ENCODE data around the gene KREMEN1. TPM values are rescaled to one million over a fixed set of nuclear protein-coding genes. Genes with fewer than 3 reads are reported as not detected.

The KREMEN1 gene
- polyA plus RNA-seq, 1 of the 3 experiments (the other 2 are of a cell fraction): 10.0 TPM

DNA sequence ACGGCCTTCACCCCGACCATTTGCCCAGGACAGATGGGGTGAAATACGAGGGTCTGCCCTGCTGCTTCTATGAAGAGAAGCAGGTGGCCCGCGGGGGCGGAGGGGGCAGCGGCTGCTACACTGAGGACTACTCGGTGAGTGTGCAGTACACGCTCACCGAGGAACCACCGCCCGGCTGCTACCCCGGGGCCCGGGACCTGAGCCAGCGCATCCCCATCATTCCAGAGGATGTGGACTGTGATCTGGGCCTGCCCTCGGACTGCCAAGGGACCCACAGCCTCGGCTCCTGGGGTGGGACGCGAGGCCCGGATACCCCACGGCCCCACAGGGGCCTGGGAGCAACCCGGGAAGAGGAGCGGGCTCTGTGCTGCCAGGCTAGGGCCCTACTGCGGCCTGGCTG is 22.4 kb upstream of the KREMEN1 start:
- Histone ChIP-seq H3K27ac (ENCODE audit: low read depth in 2 of 2, low read length in 1 of 2) (no peak overlapping the region), H3K9me3 (no peaks in the 10 kb centered on the region), H3K9me2 (no peaks in the 10 kb centered on the region), H3K4me1 (ENCODE audit: control insufficient read depth in 1 of 2, insufficient read depth in 2 of 2, low read depth in 1 of 2, low read length in 1 of 2) (peaks cover 0 to 2% of the 10 kb centered on the region in 2 experiments; a peak in 1 of 4 replicates), H4K20me1 (ENCODE audit: insufficient read depth) (no peaks in the 10 kb centered on the region), H3K9ac (no peak overlapping the region), H2AFZ (ENCODE audit: low read depth) (no peak overlapping the region), H3K4me2 (no peak overlapping the region), H3F3A (replicated peaks; ENCODE audit: insufficient read depth) (peaks cover 2% of the 10 kb centered on the region), H3K36me3 (replicated peaks in 1 of 2; ENCODE audit: control insufficient read depth in 1 of 2, insufficient read depth in 2 of 2, low read length in 1 of 2) (peaks cover 14 to 41% of the 10 kb centered on the region in 2 experiments), H3K4me3 (ENCODE audit: low read depth in 2 of 2, low read length in 1 of 2) (no peak overlapping the region), H3K79me2 (ENCODE audit: insufficient read depth) (no peaks in the 10 kb centered on the region), H3K27me3 (ENCODE audit: insufficient read depth) (no peaks in the 10 kb centered on the region)
- TF ChIP-seq, protein P1, sequence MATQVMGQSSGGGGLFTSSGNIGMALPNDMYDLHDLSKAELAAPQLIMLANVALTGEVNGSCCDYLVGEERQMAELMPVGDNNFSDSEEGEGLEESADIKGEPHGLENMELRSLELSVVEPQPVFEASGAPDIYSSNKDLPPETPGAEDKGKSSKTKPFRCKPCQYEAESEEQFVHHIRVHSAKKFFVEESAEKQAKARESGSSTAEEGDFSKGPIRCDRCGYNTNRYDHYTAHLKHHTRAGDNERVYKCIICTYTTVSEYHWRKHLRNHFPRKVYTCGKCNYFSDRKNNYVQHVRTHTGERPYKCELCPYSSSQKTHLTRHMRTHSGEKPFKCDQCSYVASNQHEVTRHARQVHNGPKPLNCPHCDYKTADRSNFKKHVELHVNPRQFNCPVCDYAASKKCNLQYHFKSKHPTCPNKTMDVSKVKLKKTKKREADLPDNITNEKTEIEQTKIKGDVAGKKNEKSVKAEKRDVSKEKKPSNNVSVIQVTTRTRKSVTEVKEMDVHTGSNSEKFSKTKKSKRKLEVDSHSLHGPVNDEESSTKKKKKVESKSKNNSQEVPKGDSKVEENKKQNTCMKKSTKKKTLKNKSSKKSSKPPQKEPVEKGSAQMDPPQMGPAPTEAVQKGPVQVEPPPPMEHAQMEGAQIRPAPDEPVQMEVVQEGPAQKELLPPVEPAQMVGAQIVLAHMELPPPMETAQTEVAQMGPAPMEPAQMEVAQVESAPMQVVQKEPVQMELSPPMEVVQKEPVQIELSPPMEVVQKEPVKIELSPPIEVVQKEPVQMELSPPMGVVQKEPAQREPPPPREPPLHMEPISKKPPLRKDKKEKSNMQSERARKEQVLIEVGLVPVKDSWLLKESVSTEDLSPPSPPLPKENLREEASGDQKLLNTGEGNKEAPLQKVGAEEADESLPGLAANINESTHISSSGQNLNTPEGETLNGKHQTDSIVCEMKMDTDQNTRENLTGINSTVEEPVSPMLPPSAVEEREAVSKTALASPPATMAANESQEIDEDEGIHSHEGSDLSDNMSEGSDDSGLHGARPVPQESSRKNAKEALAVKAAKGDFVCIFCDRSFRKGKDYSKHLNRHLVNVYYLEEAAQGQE (IDR thresholded peaks at IDR 0.05; ENCODE audit: low read depth, low read length): no peak
- TF ChIP-seq, protein P2, sequence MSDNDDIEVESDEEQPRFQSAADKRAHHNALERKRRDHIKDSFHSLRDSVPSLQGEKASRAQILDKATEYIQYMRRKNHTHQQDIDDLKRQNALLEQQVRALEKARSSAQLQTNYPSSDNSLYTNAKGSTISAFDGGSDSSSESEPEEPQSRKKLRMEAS (IDR thresholded peaks at IDR 0.05; ENCODE audit: low read depth): no peak
- TF ChIP-seq FOSL2 (IDR thresholded peaks at IDR 0.05; ENCODE audit: borderline replicate concordance, low read depth) (no peak), FOXM1 (IDR thresholded peaks at IDR 0.05; ENCODE audit: low read depth) (no peak)
- POLR2A ChIA-PET: no interaction called here
- WGBS (ENCODE audit: low lambda C conversion rate): 98% methylated on average over 16 of the region's 24 CpGs
- no peak for DNase-seq
- CTCF ChIA-PET: interaction anchor here (0.8 to 1.1 kb wide), 2 partner anchors 104 to 194 kb away, joined by 3 to 6 read pairs; no protein-coding TSS in a partner anchor

DNA sequence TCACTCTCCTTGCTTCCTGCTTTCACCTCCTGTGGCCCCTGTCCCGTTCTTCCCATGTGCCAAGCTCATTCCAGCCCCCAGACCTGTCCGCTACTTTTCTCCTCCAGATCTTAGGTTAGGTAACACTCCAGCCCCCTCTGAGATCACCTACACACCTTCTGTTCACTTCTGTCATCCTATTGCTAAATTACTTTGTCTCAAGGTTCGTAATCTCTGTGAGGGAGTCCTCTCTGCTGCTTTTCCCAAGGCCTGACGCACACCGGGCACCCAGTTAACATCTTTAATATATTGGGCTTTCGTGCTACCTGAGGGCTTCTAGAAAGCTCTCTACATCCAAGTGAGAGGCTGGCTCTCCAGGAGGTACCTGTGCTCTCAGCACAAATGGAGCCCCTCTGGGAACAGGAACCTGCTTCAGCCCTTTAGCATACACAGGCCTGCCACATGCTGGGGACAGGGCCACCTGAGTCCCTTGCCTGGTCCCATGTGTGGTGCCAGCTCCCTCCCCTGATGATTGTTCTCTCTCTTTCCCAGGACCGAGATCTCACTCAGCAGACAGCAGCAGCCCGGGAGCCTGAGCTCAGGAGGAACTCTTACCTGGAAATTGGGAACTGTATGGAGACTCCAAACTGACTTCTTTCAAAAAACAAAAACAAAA is 19.7 kb upstream of the KREMEN1 start:
- Histone ChIP-seq H3K9ac (no peak overlapping the region), H4K20me1 (ENCODE audit: insufficient read depth) (no peaks in the 10 kb centered on the region), H3K9me2 (no peaks in the 10 kb centered on the region), H3K27ac (ENCODE audit: low read depth in 2 of 2, low read length in 1 of 2) (no peak overlapping the region), H3K36me3 (replicated peaks in 1 of 2; ENCODE audit: control insufficient read depth in 1 of 2, insufficient read depth in 2 of 2, low read length in 1 of 2) (peaks cover 0 to 24% of the 10 kb centered on the region in 2 experiments), H3K4me3 (ENCODE audit: low read depth in 2 of 2, low read length in 1 of 2) (no peak overlapping the region), H3K4me2 (no peak overlapping the region), H3K79me2 (ENCODE audit: insufficient read depth) (no peaks in the 10 kb centered on the region), H3K27me3 (ENCODE audit: insufficient read depth) (no peaks in the 10 kb centered on the region), H3F3A (replicated peaks; ENCODE audit: insufficient read depth) (peaks cover 4% of the 10 kb centered on the region), H3K9me3 (no peaks in the 10 kb centered on the region), H3K4me1 (ENCODE audit: control insufficient read depth in 1 of 2, insufficient read depth in 2 of 2, low read depth in 1 of 2, low read length in 1 of 2) (no peaks in the 10 kb centered on the region; a peak in 1 of 4 replicates), H2AFZ (ENCODE audit: low read depth) (no peak overlapping the region)
- DNase-seq: no peak
- CTCF ChIA-PET: interaction anchor here (0.8 to 2.9 kb wide), 5 partner anchors 13 to 224 kb away, joined by 4 to 15 read pairs (median 9); no protein-coding TSS in a partner anchor
- TF ChIP-seq SMC3 (IDR thresholded peaks at IDR 0.05; ENCODE audit: low read depth, low read length): no peak
- TF ChIP-seq, protein P3, sequence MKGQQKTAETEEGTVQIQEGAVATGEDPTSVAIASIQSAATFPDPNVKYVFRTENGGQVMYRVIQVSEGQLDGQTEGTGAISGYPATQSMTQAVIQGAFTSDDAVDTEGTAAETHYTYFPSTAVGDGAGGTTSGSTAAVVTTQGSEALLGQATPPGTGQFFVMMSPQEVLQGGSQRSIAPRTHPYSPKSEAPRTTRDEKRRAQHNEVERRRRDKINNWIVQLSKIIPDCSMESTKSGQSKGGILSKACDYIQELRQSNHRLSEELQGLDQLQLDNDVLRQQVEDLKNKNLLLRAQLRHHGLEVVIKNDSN (IDR thresholded peaks at IDR 0.05; ENCODE audit: borderline replicate concordance, low read depth): no peak
- no peak for TF ChIP-seq EP300 (IDR thresholded peaks at IDR 0.05; ENCODE audit: borderline replicate concordance in 1 of 2, low read depth in 1 of 2, low read length in 1 of 2)
- TF ChIP-seq NRF1 (IDR thresholded peaks at IDR 0.05; ENCODE audit: low read depth, low read length): no peak
- TF ChIP-seq, protein P4, sequence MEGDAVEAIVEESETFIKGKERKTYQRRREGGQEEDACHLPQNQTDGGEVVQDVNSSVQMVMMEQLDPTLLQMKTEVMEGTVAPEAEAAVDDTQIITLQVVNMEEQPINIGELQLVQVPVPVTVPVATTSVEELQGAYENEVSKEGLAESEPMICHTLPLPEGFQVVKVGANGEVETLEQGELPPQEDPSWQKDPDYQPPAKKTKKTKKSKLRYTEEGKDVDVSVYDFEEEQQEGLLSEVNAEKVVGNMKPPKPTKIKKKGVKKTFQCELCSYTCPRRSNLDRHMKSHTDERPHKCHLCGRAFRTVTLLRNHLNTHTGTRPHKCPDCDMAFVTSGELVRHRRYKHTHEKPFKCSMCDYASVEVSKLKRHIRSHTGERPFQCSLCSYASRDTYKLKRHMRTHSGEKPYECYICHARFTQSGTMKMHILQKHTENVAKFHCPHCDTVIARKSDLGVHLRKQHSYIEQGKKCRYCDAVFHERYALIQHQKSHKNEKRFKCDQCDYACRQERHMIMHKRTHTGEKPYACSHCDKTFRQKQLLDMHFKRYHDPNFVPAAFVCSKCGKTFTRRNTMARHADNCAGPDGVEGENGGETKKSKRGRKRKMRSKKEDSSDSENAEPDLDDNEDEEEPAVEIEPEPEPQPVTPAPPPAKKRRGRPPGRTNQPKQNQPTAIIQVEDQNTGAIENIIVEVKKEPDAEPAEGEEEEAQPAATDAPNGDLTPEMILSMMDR (IDR thresholded peaks at IDR 0.05): no peak
- no peak for TF ChIP-seq CHD2 (IDR thresholded peaks at IDR 0.05; ENCODE audit: low read length, partially characterized antibody)
- no peak for TF ChIP-seq YY1 (IDR thresholded peaks at IDR 0.05; ENCODE audit: low read depth)
- TF ChIP-seq, protein P5, sequence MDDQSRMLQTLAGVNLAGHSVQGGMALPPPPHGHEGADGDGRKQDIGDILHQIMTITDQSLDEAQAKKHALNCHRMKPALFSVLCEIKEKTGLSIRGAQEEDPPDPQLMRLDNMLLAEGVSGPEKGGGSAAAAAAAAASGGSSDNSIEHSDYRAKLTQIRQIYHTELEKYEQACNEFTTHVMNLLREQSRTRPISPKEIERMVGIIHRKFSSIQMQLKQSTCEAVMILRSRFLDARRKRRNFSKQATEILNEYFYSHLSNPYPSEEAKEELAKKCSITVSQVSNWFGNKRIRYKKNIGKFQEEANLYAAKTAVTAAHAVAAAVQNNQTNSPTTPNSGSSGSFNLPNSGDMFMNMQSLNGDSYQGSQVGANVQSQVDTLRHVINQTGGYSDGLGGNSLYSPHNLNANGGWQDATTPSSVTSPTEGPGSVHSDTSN (IDR thresholded peaks at IDR 0.05): no peak
- TF ChIP-seq MXI1 (IDR thresholded peaks at IDR 0.05; ENCODE audit: low read depth, low read length): no peak
- TF ChIP-seq GABPA (IDR thresholded peaks at IDR 0.05; ENCODE audit: low read depth): no peak
- TF ChIP-seq GATA2 (CRISPR knock-in tag; IDR thresholded peaks at IDR 0.05): no peak
- no peak for TF ChIP-seq EZH2phosphoT487 (IDR thresholded peaks at IDR 0.05; ENCODE audit: borderline replicate concordance, low read depth)
- TF ChIP-seq TAF1 (IDR thresholded peaks at IDR 0.05; ENCODE audit: borderline replicate concordance, low read depth, low read length): no peak
- no peak for TF ChIP-seq JUND (IDR thresholded peaks at IDR 0.05)
- TF ChIP-seq SIN3A (IDR thresholded peaks at IDR 0.05; ENCODE audit: borderline replicate concordance, low read depth, low read length): no peak
- 97% methylated on average over 7 of the region's 8 CpGs for WGBS (ENCODE audit: low lambda C conversion rate)
- POLR2A ChIA-PET: no interaction called here
